Right kidney (tissue), 1 donor: ENCODE measurements around the gene DPYD.

ENCODE experiments used
- DNase-seq: peaks from one replicate; pipeline ENCODE4 v3.0.0-alpha.2; 2016

Gene DPYD

GRCh38 chr1:97200595-97200994, 720.2 kb downstream of the DPYD start:
- no peak for DNase-seq

- no peak for DNase-seq
These were observed 723.9 kb downstream of the DPYD start for GRCh38 chr1:97196825-97197516.

GRCh38 chr1:97192872-97193572, 727.8 kb downstream of the DPYD start:
- DNase-seq = no peak

- no peak for DNase-seq
These were observed 730.5 kb downstream of the DPYD start for GRCh38 chr1:97190326-97190725.

GRCh38 chr1:97186381-97186780, 734.5 kb downstream of the DPYD start:
- DNase-seq = no peak

GRCh38 chr1:97174039-97174704, 746.7 kb downstream of the DPYD start:
- no peak for DNase-seq

GRCh38 chr1:97170300-97170699, 750.5 kb downstream of the DPYD start:
- no peak for DNase-seq

- DNase-seq = no peak
These were observed 752.8 kb downstream of the DPYD start for GRCh38 chr1:97168056-97168455.

- no peak for DNase-seq
These were observed 753.6 kb downstream of the DPYD start for GRCh38 chr1:97167246-97167645.

- no peak for DNase-seq
These were observed 754.2 kb downstream of the DPYD start for GRCh38 chr1:97166626-97167025.

- no peak for DNase-seq
These were observed 756.6 kb downstream of the DPYD start for GRCh38 chr1:97164276-97164639.

GRCh38 chr1:97163591-97164275, 757.1 kb downstream of the DPYD start:
- no peak for DNase-seq

- no peak for DNase-seq
These were observed 760.0 kb downstream of the DPYD start for GRCh38 chr1:97160818-97161217.

GRCh38 chr1:97159342-97159741, 761.5 kb downstream of the DPYD start:
- no peak for DNase-seq

GRCh38 chr1:97158691-97159096, 762.1 kb downstream of the DPYD start:
- no peak for DNase-seq

GRCh38 chr1:97157991-97158390, 762.8 kb downstream of the DPYD start:
- DNase-seq = no peak

- no peak for DNase-seq
These were observed 769.2 kb downstream of the DPYD start for GRCh38 chr1:97151651-97152050.

GRCh38 chr1:97145321-97145956, 775.4 kb downstream of the DPYD start:
- no peak for DNase-seq

- DNase-seq = no peak
These were observed 776.3 kb downstream of the DPYD start for GRCh38 chr1:97144527-97144926.

- no peak for DNase-seq
These were observed 777.5 kb downstream of the DPYD start for GRCh38 chr1:97143236-97143882.

GRCh38 chr1:97140611-97141010, 780.2 kb downstream of the DPYD start:
- DNase-seq = no peak

- DNase-seq = no peak
These were observed 781.3 kb downstream of the DPYD start for GRCh38 chr1:97139512-97139911.
